ENCODE results near the gene GNAI3. TPM values are rescaled to one million over a fixed set of nuclear protein-coding genes. Genes with fewer than 3 reads are reported as not detected.

The GNAI3 gene
- total RNA-seq, 1 experiment from 2014 or later: 9.9 TPM

DNA sequence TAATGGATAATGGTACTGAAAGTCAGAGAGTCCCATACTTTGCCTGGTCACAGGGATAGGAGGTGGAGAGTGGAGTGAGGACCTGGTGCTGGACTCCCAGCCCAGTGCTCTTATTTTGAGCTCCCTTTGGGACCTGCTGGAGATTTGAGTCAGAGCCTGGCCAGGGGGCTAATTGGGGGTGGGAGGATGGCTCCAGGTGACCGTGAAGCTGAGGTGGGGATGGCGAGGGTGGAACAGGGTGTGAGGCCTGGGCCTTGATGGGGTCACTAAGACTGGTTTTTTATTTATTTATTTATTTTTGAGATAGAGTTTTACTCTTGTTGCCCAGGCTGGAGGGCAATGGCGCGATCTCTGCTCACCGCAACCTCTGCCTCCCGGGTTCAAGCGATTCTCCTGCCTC is 89.0 kb downstream of the GNAI3 start:
- Histone ChIP-seq H3K27ac (ENCODE audit: insufficient read length, low read depth, low read length) (no peak overlapping the region), H4K8ac (replicated peaks; ENCODE audit: insufficient read length, low read depth, low read length) (no peak overlapping the region), H3T11ph (ENCODE audit: low read length) (no peak overlapping the region), H3K79me2 (ENCODE audit: insufficient read depth, low read length) (no peaks in the 10 kb centered on the region), H3K27me3 (ENCODE audit: insufficient read depth, low read length) (no peaks in the 10 kb centered on the region), H3K18ac (ENCODE audit: insufficient read length, low read depth, low read length) (no peak overlapping the region), H4K5ac (ENCODE audit: insufficient read length, low read depth, low read length) (no peak overlapping the region), H3K4me1 (ENCODE audit: insufficient read depth, low read length) (peaks cover 7% of the 10 kb centered on the region; the same call in 1 of the 2 replicates), H2AFZ (ENCODE audit: low read length) (no peak overlapping the region), H2BK15ac (ENCODE audit: low read depth, low read length) (no peak overlapping the region), H2AK5ac (ENCODE audit: insufficient read length, low read length) (no peak overlapping the region), H3K79me1 (ENCODE audit: insufficient read depth, low read depth, low read length, poor library complexity, severe bottlenecking) (no peaks in the 10 kb centered on the region), H3K56ac (ENCODE audit: insufficient read length, low read depth, low read length) (no peak overlapping the region), H4K91ac (ENCODE audit: insufficient read length, low read depth, low read length) (no peak overlapping the region), H2BK12ac (ENCODE audit: insufficient read length, low read depth, low read length) (no peak overlapping the region), H3K4me2 (ENCODE audit: insufficient read depth, insufficient read length, low read length) (no peak overlapping the region), H3K9ac (ENCODE audit: extremely low read depth, insufficient read length, low read length) (no peak overlapping the region), H3K23me2 (ENCODE audit: insufficient read length, low read depth, low read length, poor library complexity, severe bottlenecking) (no peaks in the 10 kb centered on the region), H3K9me3 (ENCODE audit: control insufficient read depth, low read depth, low read length) (no peaks in the 10 kb centered on the region), H4K20me1 (ENCODE audit: control insufficient read depth, insufficient read depth, insufficient read length) (no peaks in the 10 kb centered on the region), H3K23ac (ENCODE audit: insufficient read length, low read depth, low read length) (no peak overlapping the region), H2BK5ac (ENCODE audit: insufficient read length, low read length) (no peak overlapping the region), H2BK20ac (ENCODE audit: low read depth, low read length, poor library complexity, severe bottlenecking) (no peak overlapping the region), H2BK120ac (ENCODE audit: low read depth, low read length, poor library complexity, severe bottlenecking) (no peak overlapping the region), H3K14ac (ENCODE audit: insufficient read depth, low read length) (no peak overlapping the region; the same call in 1 of the 2 replicates), H3K4ac (ENCODE audit: low read depth, low read length) (no peak overlapping the region)
- Mint-ChIP-seq H3K4me3 (no peak overlapping the region), H3K4me1 (peaks cover 22 to 34% of the 10 kb centered on the region in 2 experiments), H3K9me3 (no peaks in the 10 kb centered on the region), H3K36me3 (ENCODE audit: insufficient read depth in 1 of 3, low read depth in 3 of 3) (peaks cover 0 to 2% (median 0%) of the 10 kb centered on the region in 3 experiments; a peak in 1 of 7 replicates), H3K27ac (no peak overlapping the region), H3K27me3 (ENCODE audit: low read depth) (peaks cover 5% of the 10 kb centered on the region)
- peak; percentile 10 for DNase-seq
- no peak for TF ChIP-seq CTCF (conservative IDR thresholded peaks at IDR 0.05)
- no CpG with 5 or more reads among the region's 7 CpGs for WGBS (ENCODE audit: extremely low coverage, insufficient read length, low lambda C conversion rate)

Data from H9 (cell line).